ENCODE measurements around the gene WNT9A. TPM values are rescaled to one million over a fixed set of nuclear protein-coding genes. Genes with fewer than 3 reads are reported as not detected.
"Not testable (repeated sequence)": the region's sequence is repeated elsewhere in the genome, so short reads cannot be mapped to it uniquely, and the experiment has no call there.

WNT9A gene
- under 1 TPM; 0.08 to 0.09 TPM for total RNA-seq

- Mint-ChIP-seq H3K4me3 (peak within 1 kb of the TSS; percentile 55), H3K27ac (no peak within 1 kb of the TSS), H3K9me3 (no peaks in the 10 kb centered on the region), H3K27me3 (peaks cover 26% of the 10 kb centered on the region), H3K36me3 (no peaks in the 10 kb centered on the region), H3K4me1 (peaks cover 1% of the 10 kb centered on the region)
- POLR2A ChIA-PET, result interaction anchor here (0.9 kb wide), 1 partner anchor 185 kb away, joined by 3 read pairs; no protein-coding TSS in a partner anchor
- DNase-seq (no peak), ATAC-seq (ENCODE audit: low read depth) (peak; percentile 34)
Measured at GRCh38 chr1:227947676-227948492, at the start of gene WNT9A. TSS of gene WNT9A (minus strand) at chr1:227947932. CDS start at chr1:227947887, 45 bp downstream.

GRCh38 chr1:227996187-227996950, 48.6 kb upstream of the WNT9A start:
- POLR2A ChIA-PET, result no interaction called here
- no peak for DNase-seq
- Mint-ChIP-seq H3K4me3 (no peak overlapping the region), H3K4me1 (no peaks in the 10 kb centered on the region), H3K9me3 (peaks cover 5% of the 10 kb centered on the region), H3K27ac (no peak overlapping the region), H3K27me3 (peaks cover 19% of the 10 kb centered on the region), H3K36me3 (no peaks in the 10 kb centered on the region)
- no peak for ATAC-seq (ENCODE audit: low read depth)

GRCh38 chr1:227994632-227995300, 47.0 kb upstream of the WNT9A start:
- H3K27me3 Mint-ChIP-seq, result peaks cover 25% of the 10 kb centered on the region
- POLR2A ChIA-PET, result no interaction called here
- H3K4me1 Mint-ChIP-seq, result no peaks in the 10 kb centered on the region
- peaks cover 5% of the 10 kb centered on the region for H3K9me3 Mint-ChIP-seq
- no peaks in the 10 kb centered on the region for H3K36me3 Mint-ChIP-seq
- H3K27ac Mint-ChIP-seq, result no peak overlapping the region
- DNase-seq, result no peak
- no peak for ATAC-seq (ENCODE audit: low read depth)
- no peak overlapping the region for H3K4me3 Mint-ChIP-seq

- POLR2A ChIA-PET, result no interaction called here
- H3K4me3 Mint-ChIP-seq, result no peak overlapping the region
- ATAC-seq (ENCODE audit: low read depth) (no peak), DNase-seq (no peak)
- H3K27ac Mint-ChIP-seq, result no peak overlapping the region
- H3K27me3 Mint-ChIP-seq, result peaks cover 45% of the 10 kb centered on the region
- no peaks in the 10 kb centered on the region for H3K36me3 Mint-ChIP-seq
- H3K9me3 Mint-ChIP-seq, result no peaks in the 10 kb centered on the region
- H3K4me1 Mint-ChIP-seq, result no peaks in the 10 kb centered on the region
Measured at GRCh38 chr1:227987181-227987580, 39.4 kb upstream of the WNT9A start.

- H3K9me3 Mint-ChIP-seq; ATAC-seq (ENCODE audit: low read depth); H3K4me3 Mint-ChIP-seq; H3K4me1 Mint-ChIP-seq; POLR2A ChIA-PET; H3K27ac Mint-ChIP-seq; H3K27me3 Mint-ChIP-seq; DNase-seq; H3K36me3 Mint-ChIP-seq: not testable (repeated sequence)
Measured at GRCh38 chr1:227975583-227976283, 28.0 kb upstream of the WNT9A start.

- POLR2A ChIA-PET; ATAC-seq (ENCODE audit: low read depth); H3K4me3 Mint-ChIP-seq; H3K4me1 Mint-ChIP-seq; DNase-seq; H3K9me3 Mint-ChIP-seq; H3K36me3 Mint-ChIP-seq; H3K27ac Mint-ChIP-seq; H3K27me3 Mint-ChIP-seq: not testable (repeated sequence)
Measured at GRCh38 chr1:227973724-227974288, 26.1 kb upstream of the WNT9A start.

GRCh38 chr1:227972843-227973374, 25.2 kb upstream of the WNT9A start:
- POLR2A ChIA-PET; H3K36me3 Mint-ChIP-seq; DNase-seq; H3K27ac Mint-ChIP-seq; H3K27me3 Mint-ChIP-seq; H3K4me1 Mint-ChIP-seq; ATAC-seq (ENCODE audit: low read depth); H3K4me3 Mint-ChIP-seq; H3K9me3 Mint-ChIP-seq: not testable (repeated sequence)

- H3K4me1 Mint-ChIP-seq, H3K27me3 Mint-ChIP-seq: not testable (repeated sequence)
Measured at GRCh38 chr1:227972283-227972679, 24.5 kb upstream of the WNT9A start.

GRCh38 chr1:227971643-227972282, 24.0 kb upstream of the WNT9A start:
- H3K4me1 Mint-ChIP-seq; H3K27ac Mint-ChIP-seq; DNase-seq; H3K9me3 Mint-ChIP-seq; POLR2A ChIA-PET; H3K27me3 Mint-ChIP-seq; H3K4me3 Mint-ChIP-seq; ATAC-seq (ENCODE audit: low read depth); H3K36me3 Mint-ChIP-seq: not testable (repeated sequence)

More at GRCh38 chr1:227972283-227972679, 24.5 kb upstream of the WNT9A start:
- ATAC-seq (ENCODE audit: low read depth); H3K4me3 Mint-ChIP-seq; H3K27ac Mint-ChIP-seq; POLR2A ChIA-PET; H3K9me3 Mint-ChIP-seq; H3K36me3 Mint-ChIP-seq; DNase-seq: not testable (repeated sequence)

GRCh38 chr1:227971216-227971615, 23.5 kb upstream of the WNT9A start:
- ATAC-seq (ENCODE audit: low read depth); POLR2A ChIA-PET; H3K36me3 Mint-ChIP-seq; H3K27ac Mint-ChIP-seq; H3K4me1 Mint-ChIP-seq; H3K9me3 Mint-ChIP-seq; H3K27me3 Mint-ChIP-seq; DNase-seq; H3K4me3 Mint-ChIP-seq: not testable (repeated sequence)

- peak overlapping the region; percentile 48 for H3K27ac Mint-ChIP-seq
- POLR2A ChIA-PET; H3K4me1 Mint-ChIP-seq; H3K9me3 Mint-ChIP-seq; DNase-seq; H3K27me3 Mint-ChIP-seq; H3K36me3 Mint-ChIP-seq; H3K4me3 Mint-ChIP-seq; ATAC-seq (ENCODE audit: low read depth): not testable (repeated sequence)
Measured at GRCh38 chr1:227970076-227970995, 22.6 kb upstream of the WNT9A start.

All from activated naive CD8-positive, alpha-beta T cell treated with anti-CD3 and anti-CD28 coated beads, Interleukin-2, amount 10 ng/mL, durations not matched to agents 7 days and 5 days (primary cell).